Heart left ventricle (tissue), 13 donors: Measurements from ENCODE around the gene NFIA.

Source experiments
- CTCF ChIP-seq, 12 donors: fragments of 200-600 bp; sonication (generic) in 4 of 12; IDR thresholded peaks; one replicate each; pipeline versions ENCODE4 v1.5.0 to v1.8.0; 2018 to 2022; ENCODE audit warnings: antibody characterized with exemption in 12 of 12, mild to moderate bottlenecking in 5 of 12
- POLR2A ChIP-seq, 2 donors: fragments of 450-650 bp; IDR thresholded peaks; one replicate each; pipeline ENCODE4 v1.6.1; 2017; ENCODE audit warnings: antibody characterized with exemption in 2 of 2, mild to moderate bottlenecking in 2 of 2, moderate library complexity in 2 of 2
- donor health status: ischemic (EF 13 %, LVEDD 7.1; RV severe dilation, severe dysfunction).
- donor health status: DM: no; HTN: yes; CAD: no.
- donor health status: DM: no; HTN: no; CAD: no.
- donor health status: ischemic (EF 25% LVEDD 6.9; RV normal size, moderate dysfunction).
- donor health status: ischemic (EF 25% LVEDD 5.7; RV mildly dilated, moderate dysfunction).
- donor health status: ischemic (EF 35%, LVEDD 5.7; RV mildly dilated, moderate dysfunction).
- donor health status: nonischemic (EF 11% LVEDD 7.7; RV severe dilation, severe dysfunction).
- donor health status: DM: yes; HTN: yes; CAD: no.
- donor health status: PGD.
- donor health status: ischemic (EF 29% LVEDD 5.4; RV normal size, mild dysfunction).
- donor health status: nonischemic (EF 23%, LVEDD 6.1; RV moderate dilation, normal function).

DNA sequence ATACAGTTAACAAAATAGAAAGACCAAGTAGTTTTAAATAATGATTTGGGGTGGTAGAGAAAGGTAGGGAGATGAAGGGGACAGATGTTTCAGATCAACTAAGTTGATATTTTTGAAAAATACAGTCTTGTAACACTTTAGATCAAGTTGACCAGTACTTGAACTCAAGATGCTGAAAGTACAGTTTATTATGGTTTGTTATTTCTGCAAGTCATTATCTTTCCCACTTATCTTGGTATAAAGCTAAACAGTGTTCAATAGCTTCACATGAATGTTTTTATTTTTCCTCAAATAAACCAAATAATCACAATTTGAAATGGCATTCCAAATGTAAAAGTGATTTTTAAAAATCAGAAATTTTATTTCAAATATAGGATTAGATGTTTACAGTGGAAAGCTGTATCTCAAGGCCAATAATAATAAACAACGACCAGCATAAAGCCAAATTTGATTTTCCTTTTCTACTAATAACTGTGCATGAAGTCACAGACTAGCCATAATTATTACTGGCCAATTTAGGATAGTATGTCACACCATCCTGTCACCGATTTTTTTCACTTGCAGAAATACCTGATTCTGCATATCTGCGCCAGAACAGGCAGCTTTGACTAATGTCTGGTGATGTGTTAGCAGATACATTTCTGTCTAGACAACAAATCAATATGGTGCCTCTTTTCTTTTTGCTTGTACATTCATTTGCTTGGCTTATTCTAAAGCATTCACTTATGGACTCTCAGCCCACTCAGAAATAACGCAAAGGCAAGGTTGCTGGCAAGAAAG lies 322.4 kb downstream of the NFIA start:
- TF ChIP-seq CTCF (IDR thresholded peaks at IDR 0.05) (no peak), POLR2A (IDR thresholded peaks at IDR 0.05) (no peak)
